DND-41 (cell line): ENCODE data around the gene CFAP97D2.

Experiments
- CTCF ChIP-seq: IDR thresholded peaks from 2 replicates; pipeline ENCODE4 v1.5.1; 2012; ENCODE audit warnings: borderline replicate concordance, low read length, moderate library complexity, mild to moderate bottlenecking; ENCODE audit not compliant: poor library complexity, severe bottlenecking; ENCODE audit errors: extremely low read depth
- EZH2 ChIP-seq: IDR thresholded peaks from 3 replicates; pipeline ENCODE4 v1.6.1; 2012; ENCODE audit warnings: borderline replicate concordance, low read depth, mild to moderate bottlenecking, moderate library complexity, low read length, inconsistent platforms; ENCODE audit not compliant: severe bottlenecking

GRCh38 chr13:114149774-114150740 is 29.0 kb upstream of the CFAP97D2 start:
- TF ChIP-seq CTCF (no peak), EZH2 (no peak)
